Common myeloid progenitor, CD34-positive (primary cell): Measurements from ENCODE around the gene FBXO30.

ENCODE experiments used
- CTCF ChIA-PET: fragments of 350-600 bp; sonication (Branson Sonifier 250); formaldehyde crosslinking; loops from one replicate; lab custom pipeline; 2021; ENCODE audit warnings: antibody characterized with exemption; lab: Charles Lee
- POLR2A ChIA-PET: fragments of 350-600 bp; sonication (Branson Sonifier 250); formaldehyde crosslinking; loops from one replicate; lab custom pipeline; 2021; ENCODE audit warnings: antibody characterized with exemption; lab: Charles Lee
- DNase-seq, 3 donors: peaks; one replicate each; pipeline versions ENCODE4 v3.0.0 to v3.0.0-alpha.2; 2013
- H3K27ac ChIP-seq, 2 experiments: 1 replicate in 1 of 2; 2 replicates in 1 of 2; pipeline ENCODE4 v1.7.0; 2013; ENCODE audit warnings: inconsistent platforms in 2 of 2, low read length in 2 of 2, mild to moderate bottlenecking in 2 of 2, low read depth in 1 of 2, moderate library complexity in 1 of 2; ENCODE audit not compliant: severe bottlenecking in 2 of 2, insufficient read depth in 1 of 2, poor library complexity in 1 of 2
- H3K27me3 ChIP-seq, 5 experiments: replicated peaks in 2 of 5; 1 replicate in 3 of 5; 2 replicates in 2 of 5; pipeline versions ENCODE4 v1.6.1 to v1.7.0; 2013; ENCODE audit warnings: low read length in 4 of 5, mild to moderate bottlenecking in 2 of 5, moderate library complexity in 2 of 5, inconsistent platforms in 1 of 5; ENCODE audit not compliant: insufficient read depth in 5 of 5, control insufficient read depth in 4 of 5
- H3K36me3 ChIP-seq, 4 experiments: 1 replicate in 2 of 4; 2 replicates in 2 of 4; pipeline versions ENCODE4 v1.6.1 to v1.7.0; 2013; ENCODE audit warnings: low read length in 3 of 4, control low read depth in 1 of 4, mild to moderate bottlenecking in 1 of 4; ENCODE audit not compliant: control insufficient read depth in 4 of 4, insufficient read depth in 4 of 4
- H3K4me1 ChIP-seq, 4 experiments: 1 replicate in 3 of 4; 2 replicates in 1 of 4; pipeline versions ENCODE4 v1.6.1 to v1.7.1; 2013; ENCODE audit warnings: low read length in 3 of 4, mild to moderate bottlenecking in 3 of 4, control low read depth in 1 of 4, inconsistent platforms in 1 of 4, moderate library complexity in 1 of 4; ENCODE audit not compliant: control insufficient read depth in 4 of 4, insufficient read depth in 4 of 4; ENCODE audit errors: control extremely low read depth in 1 of 4
- H3K4me3 ChIP-seq, 7 experiments: 1 replicate in 4 of 7; 2 replicates in 3 of 7; pipeline versions ENCODE4 v1.5.1 to v1.7.0; 2013; ENCODE audit warnings: mild to moderate bottlenecking in 7 of 7, low read length in 6 of 7, moderate library complexity in 6 of 7, inconsistent platforms in 2 of 7, low read depth in 2 of 7, control low read depth in 1 of 7; ENCODE audit not compliant: insufficient read depth in 4 of 7, control insufficient read depth in 1 of 7; ENCODE audit errors: extremely low read depth in 1 of 7
- H3K9me3 ChIP-seq, 5 experiments: 1 replicate in 4 of 5; 2 replicates in 1 of 5; pipeline versions ENCODE4 v1.6.1 to v1.7.1; 2013; ENCODE audit warnings: low read length in 4 of 5, mild to moderate bottlenecking in 2 of 5, inconsistent platforms in 1 of 5, low read depth in 1 of 5, moderate library complexity in 1 of 5; ENCODE audit not compliant: control insufficient read depth in 4 of 5, insufficient read depth in 2 of 5; ENCODE audit errors: control extremely low read depth in 1 of 5
- WGBS: methylation state at CpG from one replicate; pipeline ENCODE4 v1.1.5; 2013; ENCODE audit not compliant: insufficient coverage; 5-methylcytosine and 5-hydroxymethylcytosine counted together

Gene FBXO30

GRCh38 chr6:145818796-145819195 is 4.2 kb upstream of the FBXO30 start:
- no peak overlapping the region for H3K27ac ChIP-seq
- no peaks in the 10 kb centered on the region for H3K27me3 ChIP-seq
- peaks cover 8 to 16% (median 11%) of the 10 kb centered on the region in 4 experiments for H3K4me1 ChIP-seq
- peaks cover 0 to 2% (median 0%) of the 10 kb centered on the region in 4 experiments for H3K36me3 ChIP-seq
- ChIA-PET POLR2A (no interaction called here), CTCF (no interaction called here)
- no peak overlapping the region for H3K4me3 ChIP-seq
- WGBS = no CpG with 5 or more reads among the region's 2 CpGs
- H3K9me3 ChIP-seq = no peaks in the 10 kb centered on the region
- DNase-seq = no peak

- ChIA-PET POLR2A (interaction anchor here (1.1 kb wide), 1 partner anchor 50 kb away, joined by 3 read pairs; no protein-coding TSS in a partner anchor), CTCF (interaction anchor here (1.3 to 2.6 kb wide), 2 partner anchors 19 to 81 kb away, joined by 4 to 11 read pairs; partner anchors contain the start of gene EPM2A)
- 94% methylated on average over 4 of the region's 8 CpGs for WGBS
- Histone ChIP-seq H3K36me3 (peaks cover 0 to 2% (median 0%) of the 10 kb centered on the region in 4 experiments), H3K27me3 (no peaks in the 10 kb centered on the region), H3K4me1 (peaks cover 12 to 28% (median 21%) of the 10 kb centered on the region in 4 experiments), H3K4me3 (no peak overlapping the region), H3K9me3 (no peaks in the 10 kb centered on the region), H3K27ac (no peak overlapping the region)
- DNase-seq = peak in 1 of 3 donors; percentile 4
These were observed 1.8 kb upstream of the FBXO30 start for GRCh38 chr6:145816392-145816791.

GRCh38 chr6:145815309-145816274 is 997 bp upstream of the FBXO30 start:
- no peaks in the 10 kb centered on the region for H3K9me3 ChIP-seq
- peaks cover 0 to 2% (median 0%) of the 10 kb centered on the region in 4 experiments for H3K36me3 ChIP-seq
- peak overlapping the region; percentile 75 to 98 (median 88) for H3K4me3 ChIP-seq
- ChIA-PET POLR2A (interaction anchor here (1.1 kb wide), 1 partner anchor 51 kb away, joined by 3 read pairs; no protein-coding TSS in a partner anchor), CTCF (interaction anchor here (0.6 to 2.6 kb wide), 7 partner anchors 8 to 603 kb away, joined by 3 to 11 read pairs (median 4); partner anchors contain the start of gene EPM2A)
- peaks cover 12 to 28% (median 21%) of the 10 kb centered on the region in 4 experiments for H3K4me1 ChIP-seq
- 3% methylated on average over 20 of the region's 25 CpGs for WGBS
- H3K27me3 ChIP-seq = no peaks in the 10 kb centered on the region
- peak; percentile 5 to 32 (median 9) for DNase-seq
- peak overlapping the region; percentile 46 to 89 for H3K27ac ChIP-seq

GRCh38 chr6:145814035-145814500 is 527 bp downstream of the FBXO30 start:
- Histone ChIP-seq H3K27ac (peak overlapping the region; percentile 61 to 89), H3K36me3 (no peaks in the 10 kb centered on the region), H3K9me3 (no peaks in the 10 kb centered on the region), H3K27me3 (no peaks in the 10 kb centered on the region), H3K4me1 (peaks cover 12 to 31% (median 25%) of the 10 kb centered on the region in 4 experiments), H3K4me3 (peak overlapping the region; percentile 75 to 98 (median 88))
- under 1% methylated on average over 23 of the region's 33 CpGs for WGBS
- peak; percentile 47 to 79 (median 71) for DNase-seq
- ChIA-PET CTCF (interaction anchor here (1.4 to 2.6 kb wide), 5 partner anchors 10 to 81 kb away, joined by 3 to 11 read pairs (median 6); partner anchors contain the start of gene EPM2A), POLR2A (interaction anchor here (1.1 kb wide), 1 partner anchor 78 kb away, joined by 4 read pairs; no protein-coding TSS in a partner anchor)

GRCh38 chr6:145813285-145814034 is 1.1 kb downstream of the FBXO30 start:
- Histone ChIP-seq H3K4me1 (peaks cover 12 to 31% (median 25%) of the 10 kb centered on the region in 4 experiments), H3K4me3 (peak overlapping the region in 6 of 7 experiments; percentile 75 to 98 (median 86)), H3K27me3 (no peaks in the 10 kb centered on the region), H3K9me3 (no peaks in the 10 kb centered on the region), H3K36me3 (no peaks in the 10 kb centered on the region), H3K27ac (peak overlapping the region in 1 of 2 experiments; percentile 89)
- DNase-seq = peak; percentile 75 to 91 (median 88)
- CTCF ChIA-PET = no interaction called here
- POLR2A ChIA-PET = no interaction called here
- WGBS = 0% methylated on average over 4 of the region's 12 CpGs

- POLR2A ChIA-PET = no interaction called here
- H3K4me3 ChIP-seq = peak overlapping the region in 1 of 7 experiments; percentile 6
These were observed 2.9 kb downstream of the FBXO30 start for GRCh38 chr6:145811741-145812140.

More at GRCh38 chr6:145811741-145812140, 2.9 kb downstream of the FBXO30 start:
- no peaks in the 10 kb centered on the region for H3K27me3 ChIP-seq
- CTCF ChIA-PET = interaction anchor here (0.8 to 1.1 kb wide), 2 partner anchors 10 to 39 kb away, joined by 3 to 5 read pairs; no protein-coding TSS in a partner anchor
- H3K4me1 ChIP-seq = peaks cover 12 to 31% (median 25%) of the 10 kb centered on the region in 4 experiments
- no peaks in the 10 kb centered on the region for H3K9me3 ChIP-seq
- no peak for DNase-seq
- peaks cover 0 to 5% (median 0%) of the 10 kb centered on the region in 4 experiments for H3K36me3 ChIP-seq
- peak overlapping the region in 1 of 2 experiments; percentile 89 for H3K27ac ChIP-seq
- no CpG with 5 or more reads among the region's 1 CpG for WGBS
